Loucy (cell line): ENCODE data around the gene HYPK.

Experiments used
- EZH2phosphoT487 ChIP-seq: fragments of 200-600 bp; IDR thresholded peaks from 2 replicates; pipeline ENCODE4 v1.6.1; 2018; ENCODE audit warnings: antibody characterized with exemption, mild to moderate bottlenecking, moderate library complexity, borderline replicate concordance
- TF ChIP-seq, protein P1 (sequence below): fragments of 200-600 bp; sonication (generic); conservative IDR thresholded peaks from 2 replicates; pipeline ENCODE4 v1.5.1; 2014; ENCODE audit warnings: mild to moderate bottlenecking, antibody characterized with exemption, low read length

DNA sequence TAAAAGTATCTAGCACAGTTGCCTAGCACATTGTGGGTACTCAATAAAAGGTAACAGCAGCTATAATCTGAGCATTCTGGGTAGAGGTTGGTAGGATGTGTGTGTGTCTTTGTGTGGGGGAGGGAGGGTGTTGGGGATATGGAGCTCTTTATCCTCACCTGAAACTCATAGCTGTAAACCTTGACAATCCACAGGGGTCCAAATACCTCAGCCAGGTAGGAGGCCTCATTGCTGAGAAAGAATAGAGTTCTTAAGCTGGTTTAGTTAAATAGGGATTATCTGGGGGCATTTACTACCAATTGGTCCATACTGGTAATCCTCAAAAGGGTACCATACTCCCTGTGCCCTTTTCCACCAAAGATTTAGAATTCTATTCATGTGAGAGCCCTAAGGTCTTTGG is 4.4 kb upstream of the HYPK start:
- TF ChIP-seq, protein P1, sequence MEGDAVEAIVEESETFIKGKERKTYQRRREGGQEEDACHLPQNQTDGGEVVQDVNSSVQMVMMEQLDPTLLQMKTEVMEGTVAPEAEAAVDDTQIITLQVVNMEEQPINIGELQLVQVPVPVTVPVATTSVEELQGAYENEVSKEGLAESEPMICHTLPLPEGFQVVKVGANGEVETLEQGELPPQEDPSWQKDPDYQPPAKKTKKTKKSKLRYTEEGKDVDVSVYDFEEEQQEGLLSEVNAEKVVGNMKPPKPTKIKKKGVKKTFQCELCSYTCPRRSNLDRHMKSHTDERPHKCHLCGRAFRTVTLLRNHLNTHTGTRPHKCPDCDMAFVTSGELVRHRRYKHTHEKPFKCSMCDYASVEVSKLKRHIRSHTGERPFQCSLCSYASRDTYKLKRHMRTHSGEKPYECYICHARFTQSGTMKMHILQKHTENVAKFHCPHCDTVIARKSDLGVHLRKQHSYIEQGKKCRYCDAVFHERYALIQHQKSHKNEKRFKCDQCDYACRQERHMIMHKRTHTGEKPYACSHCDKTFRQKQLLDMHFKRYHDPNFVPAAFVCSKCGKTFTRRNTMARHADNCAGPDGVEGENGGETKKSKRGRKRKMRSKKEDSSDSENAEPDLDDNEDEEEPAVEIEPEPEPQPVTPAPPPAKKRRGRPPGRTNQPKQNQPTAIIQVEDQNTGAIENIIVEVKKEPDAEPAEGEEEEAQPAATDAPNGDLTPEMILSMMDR, result no peak
- no peak for TF ChIP-seq EZH2phosphoT487
